ENCODE results near the gene NAV2. TPM values are rescaled to one million over a fixed set of nuclear protein-coding genes. Genes with fewer than 3 reads are reported as not detected.
A peak's percentile ranks its signal among the peaks of the same experiment; 100 is the strongest.

NAV2 gene
- polyA plus RNA-seq, 1 donor: 8.1 TPM

DNA sequence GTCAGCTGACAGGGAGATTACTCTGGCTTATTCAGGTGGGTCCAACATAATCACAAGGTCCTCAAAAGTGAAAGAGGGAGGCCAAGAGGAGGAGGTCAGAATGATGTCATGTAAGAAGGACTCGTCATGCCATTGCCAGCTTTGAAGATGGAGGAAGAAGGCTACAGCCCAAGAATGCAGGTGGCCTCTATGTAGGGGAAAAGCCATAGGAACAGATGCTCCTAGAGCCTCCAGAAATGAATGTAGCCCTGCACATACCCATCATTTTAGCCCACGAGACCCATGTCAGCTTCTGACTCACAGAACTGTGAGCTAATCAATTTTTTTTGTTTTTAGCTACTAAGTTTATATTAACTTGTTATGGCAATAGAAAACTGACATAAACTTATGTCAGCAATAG is 276.6 kb downstream of the NAV2 start:
- DNase-seq: no peak
- Histone ChIP-seq H3K36me3 (ENCODE audit: control insufficient read depth, insufficient read depth, low read length) (no peaks in the 10 kb centered on the region), H3K27me3 (ENCODE audit: control insufficient read depth, insufficient read depth, low read length) (no peaks in the 10 kb centered on the region)

DNA sequence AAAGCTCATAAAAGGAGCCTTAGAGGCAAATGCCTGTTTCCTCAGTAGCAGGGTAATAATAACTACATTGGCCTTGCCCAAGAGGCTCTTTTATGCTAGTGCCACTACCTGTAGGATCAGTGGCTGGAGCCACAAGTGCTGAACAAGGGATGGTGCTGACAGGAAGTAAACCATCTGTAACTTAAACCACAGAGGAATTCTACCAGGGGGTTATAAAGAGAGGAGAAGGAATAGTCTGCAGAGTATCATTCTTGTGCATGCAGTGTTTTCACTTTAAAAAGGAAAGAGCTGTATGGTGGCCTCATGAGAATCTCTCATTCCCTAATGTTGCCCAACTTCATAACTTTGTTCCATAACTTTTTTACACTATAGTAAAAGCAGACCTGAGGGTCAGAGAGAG is 279.5 kb downstream of the NAV2 start:
- Histone ChIP-seq H3K9me3 (ENCODE audit: control insufficient read depth, low read depth, low read length) (no peaks in the 10 kb centered on the region), H3K4me3 (ENCODE audit: low read length) (no peak overlapping the region), H3K36me3 (ENCODE audit: control insufficient read depth, insufficient read depth, low read length) (no peaks in the 10 kb centered on the region)

More for the DNA sequence above, 276.6 kb downstream of the NAV2 start:
- H3K4me3 ChIP-seq (ENCODE audit: low read length): no peak overlapping the region
- H3K9me3 ChIP-seq (ENCODE audit: control insufficient read depth, low read depth, low read length): no peaks in the 10 kb centered on the region
- no CpG with 5 or more reads among the region's 2 CpGs for WGBS (ENCODE audit: insufficient coverage, low lambda C conversion rate)
- no peak overlapping the region for H3K27ac ChIP-seq (ENCODE audit: low read length)
- H3K4me1 ChIP-seq (ENCODE audit: control insufficient read depth, insufficient read depth, low read length): peaks cover 12% of the 10 kb centered on the region

GRCh38 chr11:19992998-19993397 is 280.4 kb downstream of the NAV2 start:
- no peaks in the 10 kb centered on the region for H3K27me3 ChIP-seq (ENCODE audit: control insufficient read depth, insufficient read depth, low read length)
- H3K9me3 ChIP-seq (ENCODE audit: control insufficient read depth, low read depth, low read length): no peaks in the 10 kb centered on the region
- no peak for DNase-seq
- no peaks in the 10 kb centered on the region for H3K36me3 ChIP-seq (ENCODE audit: control insufficient read depth, insufficient read depth, low read length)
- H3K4me1 ChIP-seq (ENCODE audit: control insufficient read depth, insufficient read depth, low read length): peaks cover 17% of the 10 kb centered on the region
- no peak overlapping the region for H3K27ac ChIP-seq (ENCODE audit: low read length)
- H3K4me3 ChIP-seq (ENCODE audit: low read length): no peak overlapping the region

More for the DNA sequence above, 279.5 kb downstream of the NAV2 start:
- Histone ChIP-seq H3K27ac (ENCODE audit: low read length) (no peak overlapping the region), H3K4me1 (ENCODE audit: control insufficient read depth, insufficient read depth, low read length) (peaks cover 21% of the 10 kb centered on the region), H3K27me3 (ENCODE audit: control insufficient read depth, insufficient read depth, low read length) (no peaks in the 10 kb centered on the region)
- DNase-seq: no peak

DNA sequence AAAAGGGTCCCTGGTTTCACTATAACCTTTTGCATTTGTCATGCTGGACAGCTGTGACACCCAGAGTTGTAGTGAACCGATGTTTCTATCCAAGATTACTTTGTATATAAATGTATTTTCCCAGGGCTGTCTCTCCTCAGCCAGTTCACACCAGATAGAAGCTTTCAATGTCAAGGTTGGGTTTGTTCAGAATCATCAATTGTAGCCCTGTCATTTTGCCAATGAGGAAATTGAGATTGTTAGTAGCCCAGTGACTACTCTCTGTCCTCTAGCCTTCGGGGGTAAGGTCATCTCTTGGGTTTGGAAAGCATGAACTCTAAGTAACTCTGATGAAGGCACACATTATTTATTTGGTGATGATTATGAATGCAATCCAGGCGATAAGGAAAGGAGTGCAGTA is 282.0 kb downstream of the NAV2 start:
- peak overlapping the region; percentile 50 for H3K27ac ChIP-seq (ENCODE audit: low read length)
- WGBS (ENCODE audit: insufficient coverage, low lambda C conversion rate): no CpG with 5 or more reads among the region's 3 CpGs
- H3K4me1 ChIP-seq (ENCODE audit: control insufficient read depth, insufficient read depth, low read length): peaks cover 12% of the 10 kb centered on the region
- DNase-seq: no peak
- H3K4me3 ChIP-seq (ENCODE audit: low read length): no peak overlapping the region
- no peaks in the 10 kb centered on the region for H3K27me3 ChIP-seq (ENCODE audit: control insufficient read depth, insufficient read depth, low read length)
- H3K9me3 ChIP-seq (ENCODE audit: control insufficient read depth, low read depth, low read length): no peaks in the 10 kb centered on the region
- no peaks in the 10 kb centered on the region for H3K36me3 ChIP-seq (ENCODE audit: control insufficient read depth, insufficient read depth, low read length)

- Histone ChIP-seq H3K36me3 (ENCODE audit: control insufficient read depth, insufficient read depth, low read length) (no peaks in the 10 kb centered on the region), H3K27ac (ENCODE audit: low read length) (peak overlapping the region; percentile 52), H3K9me3 (ENCODE audit: control insufficient read depth, low read depth, low read length) (no peaks in the 10 kb centered on the region), H3K4me3 (ENCODE audit: low read length) (no peak overlapping the region), H3K27me3 (ENCODE audit: control insufficient read depth, insufficient read depth, low read length) (no peaks in the 10 kb centered on the region), H3K4me1 (ENCODE audit: control insufficient read depth, insufficient read depth, low read length) (peaks cover 17% of the 10 kb centered on the region)
- WGBS (ENCODE audit: insufficient coverage, low lambda C conversion rate): no CpG with 5 or more reads among the region's 4 CpGs
- peak; percentile 89 to 93 for DNase-seq
Observed at GRCh38 chr11:19995145-19995544, 282.5 kb downstream of the NAV2 start.

- Histone ChIP-seq H3K36me3 (ENCODE audit: control insufficient read depth, insufficient read depth, low read length) (no peaks in the 10 kb centered on the region), H3K9me3 (ENCODE audit: control insufficient read depth, low read depth, low read length) (no peaks in the 10 kb centered on the region), H3K4me1 (ENCODE audit: control insufficient read depth, insufficient read depth, low read length) (peaks cover 28% of the 10 kb centered on the region), H3K4me3 (ENCODE audit: low read length) (no peak overlapping the region), H3K27ac (ENCODE audit: low read length) (no peak overlapping the region), H3K27me3 (ENCODE audit: control insufficient read depth, insufficient read depth, low read length) (no peaks in the 10 kb centered on the region)
- 40% methylated on average over 1 of the region's 5 CpGs for WGBS (ENCODE audit: insufficient coverage, low lambda C conversion rate)
- no peak for DNase-seq
Observed at GRCh38 chr11:19996571-19996970, 283.9 kb downstream of the NAV2 start.

GRCh38 chr11:20000022-20000350 is 287.3 kb downstream of the NAV2 start:
- DNase-seq: no peak
- peaks cover 43% of the 10 kb centered on the region for H3K4me1 ChIP-seq (ENCODE audit: control insufficient read depth, insufficient read depth, low read length)
- H3K27ac ChIP-seq (ENCODE audit: low read length): peak overlapping the region; percentile 30
- H3K27me3 ChIP-seq (ENCODE audit: control insufficient read depth, insufficient read depth, low read length): no peaks in the 10 kb centered on the region
- 75% methylated on average over 2 of the region's 3 CpGs for WGBS (ENCODE audit: insufficient coverage, low lambda C conversion rate)
- no peaks in the 10 kb centered on the region for H3K9me3 ChIP-seq (ENCODE audit: control insufficient read depth, low read depth, low read length)
- H3K4me3 ChIP-seq (ENCODE audit: low read length): no peak overlapping the region
- H3K36me3 ChIP-seq (ENCODE audit: control insufficient read depth, insufficient read depth, low read length): no peaks in the 10 kb centered on the region

GRCh38 chr11:20000351-20001134 is 287.9 kb downstream of the NAV2 start:
- WGBS (ENCODE audit: insufficient coverage, low lambda C conversion rate): no CpG with 5 or more reads among the region's 13 CpGs
- no peaks in the 10 kb centered on the region for H3K27me3 ChIP-seq (ENCODE audit: control insufficient read depth, insufficient read depth, low read length)
- DNase-seq: peak; percentile 37 to 57
- H3K4me1 ChIP-seq (ENCODE audit: control insufficient read depth, insufficient read depth, low read length): peaks cover 39% of the 10 kb centered on the region
- no peak overlapping the region for H3K4me3 ChIP-seq (ENCODE audit: low read length)
- no peaks in the 10 kb centered on the region for H3K36me3 ChIP-seq (ENCODE audit: control insufficient read depth, insufficient read depth, low read length)
- peak overlapping the region; percentile 30 for H3K27ac ChIP-seq (ENCODE audit: low read length)
- no peaks in the 10 kb centered on the region for H3K9me3 ChIP-seq (ENCODE audit: control insufficient read depth, low read depth, low read length)

DNA sequence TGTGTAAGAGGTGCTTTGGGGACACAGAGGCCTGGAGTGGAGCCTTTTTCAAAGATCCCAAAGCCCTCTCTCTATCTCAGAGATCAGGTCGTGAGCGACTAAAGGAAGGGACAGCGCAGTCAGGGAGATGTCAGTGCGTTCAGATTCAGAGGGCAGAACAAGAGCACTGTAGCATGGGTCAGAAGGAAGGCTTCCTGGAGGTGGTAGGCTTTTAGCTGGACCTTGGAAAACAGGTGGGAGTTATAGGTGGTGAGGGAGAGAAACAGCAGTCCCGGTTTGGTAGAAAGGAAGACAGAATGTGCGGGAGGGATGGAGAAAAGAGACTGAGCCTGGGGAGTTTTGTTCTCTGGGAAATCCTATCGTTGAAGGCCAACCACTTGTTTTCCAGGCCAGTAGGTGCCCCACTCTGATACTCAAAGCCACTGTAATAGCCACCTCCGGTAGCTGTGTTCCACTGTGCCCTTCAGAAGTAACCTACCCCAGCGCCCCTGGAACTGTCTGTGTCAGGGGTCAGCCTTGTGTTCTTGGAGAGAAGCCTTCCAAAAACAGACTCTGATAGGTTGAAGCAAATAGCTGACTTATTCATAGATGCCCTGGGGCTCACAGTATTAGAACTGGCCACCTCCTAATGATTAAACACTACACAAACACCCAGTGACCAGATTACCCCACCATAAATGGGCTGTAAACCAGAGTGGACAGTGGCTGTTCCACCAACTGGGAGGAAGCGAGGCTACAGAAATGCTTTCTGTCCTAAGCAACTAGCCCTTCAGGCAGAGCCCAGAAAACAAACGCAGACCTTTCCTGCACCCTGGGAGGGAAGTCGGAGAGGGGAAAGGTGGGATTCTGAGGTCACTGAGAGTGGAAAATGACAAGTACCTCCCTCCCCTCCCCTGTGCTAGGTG is 289.9 kb downstream of the NAV2 start:
- Histone ChIP-seq H3K4me1 (ENCODE audit: control insufficient read depth, insufficient read depth, low read length) (peaks cover 37% of the 10 kb centered on the region), H3K27me3 (ENCODE audit: control insufficient read depth, insufficient read depth, low read length) (no peaks in the 10 kb centered on the region), H3K27ac (ENCODE audit: low read length) (peak overlapping the region; percentile 75), H3K36me3 (ENCODE audit: control insufficient read depth, insufficient read depth, low read length) (no peaks in the 10 kb centered on the region), H3K9me3 (ENCODE audit: control insufficient read depth, low read depth, low read length) (no peaks in the 10 kb centered on the region), H3K4me3 (ENCODE audit: low read length) (no peak overlapping the region)
- DNase-seq: peak; percentile 63 to 81
- WGBS (ENCODE audit: insufficient coverage, low lambda C conversion rate): 25% methylated on average over 2 of the region's 12 CpGs

- peak overlapping the region; percentile 75 for H3K27ac ChIP-seq (ENCODE audit: low read length)
- no CpG with 5 or more reads among the region's 4 CpGs for WGBS (ENCODE audit: insufficient coverage, low lambda C conversion rate)
- H3K27me3 ChIP-seq (ENCODE audit: control insufficient read depth, insufficient read depth, low read length): no peaks in the 10 kb centered on the region
- no peak overlapping the region for H3K4me3 ChIP-seq (ENCODE audit: low read length)
- no peaks in the 10 kb centered on the region for H3K36me3 ChIP-seq (ENCODE audit: control insufficient read depth, insufficient read depth, low read length)
- peak; percentile 68 to 80 for DNase-seq
- H3K4me1 ChIP-seq (ENCODE audit: control insufficient read depth, insufficient read depth, low read length): peaks cover 37% of the 10 kb centered on the region
- H3K9me3 ChIP-seq (ENCODE audit: control insufficient read depth, low read depth, low read length): no peaks in the 10 kb centered on the region
Observed at GRCh38 chr11:20003351-20003750, 290.7 kb downstream of the NAV2 start.
